ENCODE results near the gene ANKRD60. TPM values are rescaled to one million over a fixed set of nuclear protein-coding genes. Genes with fewer than 3 reads are reported as not detected.

Gene ANKRD60
- total RNA-seq, 2 donors from 2014 or later = not detected

DNA sequence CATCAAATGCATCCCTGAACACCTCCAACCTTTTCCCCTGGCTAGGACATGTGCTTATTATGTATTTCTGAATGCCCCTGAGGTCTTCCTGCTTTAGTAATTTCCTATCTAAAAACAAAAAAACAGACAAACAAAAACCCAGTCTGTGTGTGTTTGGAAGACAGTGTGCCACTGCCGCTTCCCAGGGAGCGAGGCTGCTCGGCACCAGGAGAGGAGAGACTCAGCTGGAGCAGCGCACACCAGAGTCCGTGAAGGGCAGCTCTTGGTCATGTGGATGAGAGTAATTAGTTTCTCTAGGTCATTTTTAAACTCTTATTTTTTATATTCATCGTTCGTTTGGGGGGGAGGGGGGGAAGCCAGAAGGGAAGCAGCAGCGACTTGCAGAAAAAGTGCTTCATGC is 10.0 kb upstream of the ANKRD60 start:
- TF ChIP-seq, protein P1, sequence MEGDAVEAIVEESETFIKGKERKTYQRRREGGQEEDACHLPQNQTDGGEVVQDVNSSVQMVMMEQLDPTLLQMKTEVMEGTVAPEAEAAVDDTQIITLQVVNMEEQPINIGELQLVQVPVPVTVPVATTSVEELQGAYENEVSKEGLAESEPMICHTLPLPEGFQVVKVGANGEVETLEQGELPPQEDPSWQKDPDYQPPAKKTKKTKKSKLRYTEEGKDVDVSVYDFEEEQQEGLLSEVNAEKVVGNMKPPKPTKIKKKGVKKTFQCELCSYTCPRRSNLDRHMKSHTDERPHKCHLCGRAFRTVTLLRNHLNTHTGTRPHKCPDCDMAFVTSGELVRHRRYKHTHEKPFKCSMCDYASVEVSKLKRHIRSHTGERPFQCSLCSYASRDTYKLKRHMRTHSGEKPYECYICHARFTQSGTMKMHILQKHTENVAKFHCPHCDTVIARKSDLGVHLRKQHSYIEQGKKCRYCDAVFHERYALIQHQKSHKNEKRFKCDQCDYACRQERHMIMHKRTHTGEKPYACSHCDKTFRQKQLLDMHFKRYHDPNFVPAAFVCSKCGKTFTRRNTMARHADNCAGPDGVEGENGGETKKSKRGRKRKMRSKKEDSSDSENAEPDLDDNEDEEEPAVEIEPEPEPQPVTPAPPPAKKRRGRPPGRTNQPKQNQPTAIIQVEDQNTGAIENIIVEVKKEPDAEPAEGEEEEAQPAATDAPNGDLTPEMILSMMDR (IDR thresholded peaks at IDR 0.05) = no peak
- peak; percentile 10 for DNase-seq
- peaks cover 12% of the 10 kb centered on the region for H3K36me3 ChIP-seq
- H3K4me3 ChIP-seq = no peak overlapping the region
- intact Hi-C loops (cut with DNase I) = loop anchor here (5.0 to 10.0 kb wide), 2 partner anchors 209 to 616 kb away; partner anchors contain the start of genes GNAS and GNAS-AS1
- H3K27me3 ChIP-seq = no peaks in the 10 kb centered on the region
- no peaks in the 10 kb centered on the region for H3K9me3 ChIP-seq
- no peak overlapping the region for H3K27ac ChIP-seq
- no peaks in the 10 kb centered on the region for H3K4me1 ChIP-seq
- no peak overlapping the region for H3K9ac ChIP-seq (ENCODE audit: low read depth in 2 of 2, low read length in 2 of 2)

DNA sequence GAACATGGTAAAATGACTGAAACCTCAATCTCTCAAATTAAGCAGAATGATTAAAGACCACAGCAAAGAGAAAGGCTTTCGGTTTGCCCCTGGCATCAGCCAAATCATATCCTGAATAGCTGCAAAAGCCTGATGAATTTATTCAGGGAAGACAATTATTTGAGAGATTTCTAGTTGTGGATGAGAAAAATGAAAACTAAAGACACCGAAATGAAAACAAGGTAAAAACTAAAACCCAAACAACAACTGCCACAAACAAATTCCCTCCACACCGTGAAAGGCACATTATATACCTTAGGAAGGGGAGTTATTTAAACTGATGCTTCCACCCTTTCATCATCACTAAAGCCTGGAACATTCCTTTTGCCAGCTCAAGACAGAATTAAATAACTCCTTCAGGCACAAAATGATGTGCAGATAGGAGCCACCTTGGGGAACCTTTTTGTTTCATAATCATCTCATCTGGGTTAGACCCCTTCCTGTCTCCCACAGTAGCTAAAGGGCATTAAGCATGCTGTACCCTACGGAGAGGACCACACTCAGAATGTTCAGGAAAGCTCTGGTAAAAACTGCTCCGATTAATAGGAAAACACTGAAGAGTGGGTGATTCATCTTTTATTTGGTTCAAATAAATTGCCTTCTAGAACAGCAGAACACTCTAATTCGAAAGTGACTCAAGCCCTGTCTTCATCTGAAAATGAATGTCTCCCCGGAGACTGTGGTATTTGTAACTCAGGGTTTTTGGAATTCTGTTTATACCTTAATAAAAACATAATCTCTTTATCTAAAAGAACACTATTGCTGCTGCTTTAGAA is 9.1 kb upstream of the ANKRD60 start:
- peak overlapping the region in 1 of 2 donors; percentile 21 for H3K9ac ChIP-seq (ENCODE audit: low read depth in 2 of 2, low read length in 2 of 2)
- H3K9me3 ChIP-seq = no peaks in the 10 kb centered on the region
- H3K27ac ChIP-seq = no peak overlapping the region
- H3K27me3 ChIP-seq = no peaks in the 10 kb centered on the region
- intact Hi-C loops (cut with DNase I) = loop anchor here (5.0 to 10.0 kb wide), 2 partner anchors 210 to 617 kb away; partner anchors contain the start of genes GNAS and GNAS-AS1
- no peaks in the 10 kb centered on the region for H3K4me1 ChIP-seq
- DNase-seq = peak; percentile 4
- peak overlapping the region; percentile 40 for H3K4me3 ChIP-seq
- H3K36me3 ChIP-seq = peaks cover 5% of the 10 kb centered on the region
- TF ChIP-seq, protein P1 (IDR thresholded peaks at IDR 0.05) = no peak

DNA sequence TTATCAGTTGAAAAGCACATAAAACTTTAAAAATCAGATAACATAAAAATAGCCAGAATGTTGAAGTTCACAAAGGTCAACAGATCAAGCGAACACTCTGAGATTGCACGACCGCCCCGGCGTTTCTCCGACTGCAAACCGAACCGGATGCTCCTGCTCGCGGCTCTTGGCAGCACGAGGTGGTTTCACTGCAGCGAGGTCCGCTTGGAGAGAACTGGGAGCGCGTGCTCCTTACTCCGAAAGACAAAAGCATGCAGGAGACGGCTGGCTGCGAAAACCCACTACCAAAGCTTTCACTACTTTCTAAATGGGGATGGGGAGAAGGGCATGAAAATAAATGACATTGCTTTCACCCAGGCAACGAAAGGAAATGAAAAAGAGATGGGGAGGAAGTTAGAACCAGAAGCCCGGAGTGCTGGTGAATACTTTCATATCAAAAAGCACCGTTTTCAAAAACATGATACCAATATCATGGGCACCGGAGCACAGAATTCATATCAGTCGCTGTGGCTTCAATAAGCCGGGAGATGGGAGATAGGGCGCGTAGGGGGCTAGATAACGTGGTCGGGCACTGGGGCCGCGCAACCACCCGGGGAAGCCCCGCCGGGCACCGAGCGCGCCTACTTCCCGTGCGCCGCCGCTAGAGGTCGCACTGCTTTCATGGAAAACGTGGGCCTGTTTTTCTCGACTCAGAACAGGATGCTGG is 8.3 kb upstream of the ANKRD60 start:
- H3K27ac ChIP-seq = no peak overlapping the region
- intact Hi-C loops (cut with DNase I) = loop anchor here (5.0 to 10.0 kb wide), 2 partner anchors 211 to 618 kb away; partner anchors contain the start of genes GNAS and GNAS-AS1

DNA sequence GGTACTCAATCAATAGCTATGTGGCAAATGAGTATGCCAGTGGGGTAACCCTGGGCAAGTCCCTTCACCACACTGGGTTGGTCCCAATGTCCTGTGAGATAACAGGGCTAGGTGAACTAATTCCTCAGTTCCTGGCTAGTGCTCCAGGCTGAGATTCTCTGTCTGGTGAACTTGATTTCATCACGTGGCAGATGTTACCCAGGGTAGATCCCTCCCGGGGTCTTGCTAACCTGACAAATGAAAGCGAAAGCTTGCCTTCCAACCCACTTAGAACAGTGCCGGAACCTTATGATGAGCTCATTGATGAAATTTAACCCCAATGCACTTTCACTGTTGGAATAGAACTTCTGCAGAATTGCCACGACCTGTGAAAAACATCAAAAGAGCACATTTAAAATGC is 6.6 kb upstream of the ANKRD60 start:
- H3K4me1 ChIP-seq = no peaks in the 10 kb centered on the region
- H3K36me3 ChIP-seq = peaks cover 5% of the 10 kb centered on the region
- intact Hi-C loops (cut with DNase I) = loop anchor here (5.0 to 10.0 kb wide), 2 partner anchors 212 to 620 kb away; partner anchors contain the start of genes GNAS and GNAS-AS1
- no peak overlapping the region for H3K4me3 ChIP-seq
- no peak overlapping the region for H3K9ac ChIP-seq (ENCODE audit: low read depth in 2 of 2, low read length in 2 of 2)
- H3K9me3 ChIP-seq = no peaks in the 10 kb centered on the region
- no peaks in the 10 kb centered on the region for H3K27me3 ChIP-seq
- H3K27ac ChIP-seq = no peak overlapping the region
- DNase-seq = peak; percentile 13
- TF ChIP-seq, protein P1 (IDR thresholded peaks at IDR 0.05) = no peak

More for the DNA sequence above, 8.3 kb upstream of the ANKRD60 start:
- Histone ChIP-seq H3K27me3 (no peaks in the 10 kb centered on the region), H3K36me3 (peaks cover 5% of the 10 kb centered on the region), H3K9me3 (no peaks in the 10 kb centered on the region), H3K9ac (ENCODE audit: low read depth in 2 of 2, low read length in 2 of 2) (peak overlapping the region in 1 of 2 donors; percentile 21), H3K4me1 (no peaks in the 10 kb centered on the region), H3K4me3 (peak overlapping the region; percentile 40)
- TF ChIP-seq, protein P1 (IDR thresholded peaks at IDR 0.05) = peak; percentile 94
- DNase-seq = peak; percentile 86

DNA sequence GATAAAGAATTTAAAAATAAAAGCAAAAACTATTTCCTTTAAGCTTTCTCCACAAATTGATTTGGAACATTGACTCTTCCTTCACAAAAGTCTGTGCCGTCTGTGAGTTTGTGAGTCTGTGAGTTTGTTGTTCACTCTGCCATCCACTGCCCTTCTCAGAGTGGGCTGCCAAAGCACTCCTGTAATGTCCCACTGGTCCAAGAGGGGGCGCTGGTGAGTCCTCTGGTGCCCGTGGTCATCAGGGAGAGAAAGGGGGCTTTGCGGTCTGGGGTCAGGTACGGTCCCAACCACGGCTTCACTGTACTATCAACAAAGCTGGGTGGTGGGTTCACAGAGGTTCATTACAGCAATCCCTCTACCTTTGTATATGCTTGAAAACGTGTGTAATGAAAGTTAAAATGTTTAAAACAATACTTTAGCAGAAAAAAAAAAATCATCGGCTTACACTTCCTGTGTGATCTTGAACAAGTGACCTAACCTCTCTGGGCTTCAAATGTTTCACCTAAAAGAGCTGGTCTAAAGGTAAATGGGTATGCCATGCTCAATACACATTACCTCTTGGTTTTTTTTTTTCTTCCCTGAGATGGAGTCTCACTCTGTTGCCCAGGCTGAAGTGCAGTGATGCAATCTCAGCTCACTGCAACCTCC is 5.6 kb upstream of the ANKRD60 start:
- Histone ChIP-seq H3K9me3 (no peaks in the 10 kb centered on the region), H3K27me3 (peaks cover 4% of the 10 kb centered on the region), H3K27ac (no peak overlapping the region), H3K9ac (ENCODE audit: low read depth in 2 of 2, low read length in 2 of 2) (no peak overlapping the region), H3K4me3 (no peak overlapping the region), H3K4me1 (no peaks in the 10 kb centered on the region), H3K36me3 (peaks cover under 1% of the 10 kb centered on the region)
- intact Hi-C loops (cut with DNase I) = loop anchor here (10.0 kb wide), 1 partner anchor 621 kb away; the partner anchor contains the start of genes GNAS and GNAS-AS1
- TF ChIP-seq, protein P1 (IDR thresholded peaks at IDR 0.05) = peak; percentile 51
- peak; percentile 55 for DNase-seq

All from colonic mucosa (tissue), 4 donors.